ENCODE data around the gene BEST2.

BEST2 gene

GRCh38 chr19:12801466-12802266 is 50.1 kb downstream of the BEST2 start, which contains the start of the genes PRDX2 and THSD8:
Gene PRDX2 (minus strand): TSS chr19:12801800. CDS start chr19:12801261, 539 bp downstream.
Gene THSD8 (plus strand): TSS chr19:12802069. CDS start chr19:12802072, 3 bp downstream.
- H3K9ac ChIP-seq (ENCODE audit: low read length), result peak within 1 kb of the TSS; percentile 88
- H3K14ac ChIP-seq (ENCODE audit: low read length in 2 of 2), result peak within 1 kb of the TSS in 1 of 2 experiments; percentile 88
- H3K27me3 ChIP-seq (ENCODE audit: control insufficient read depth in 1 of 2, insufficient read depth in 1 of 2, low read length in 2 of 2), result no peaks in the 10 kb centered on the region
- no peak within 1 kb of the TSS for H2BK12ac ChIP-seq (ENCODE audit: low read length in 2 of 2)
- peak; percentile 71 for DNase-seq
- peak within 1 kb of the TSS; percentile 33 for H4K8ac ChIP-seq (ENCODE audit: low read length)
- peak within 1 kb of the TSS; percentile 80 to 89 for H3K4me3 ChIP-seq (ENCODE audit: insufficient read depth in 1 of 2, low read depth in 1 of 2, low read length in 2 of 2)
- H2BK15ac ChIP-seq (ENCODE audit: low read depth, poor library complexity, severe bottlenecking), result peak within 1 kb of the TSS; percentile 13
- H3K9me3 ChIP-seq (ENCODE audit: control insufficient read depth, low read length), result no peaks in the 10 kb centered on the region
- H3K4me1 ChIP-seq (ENCODE audit: control insufficient read depth, insufficient read depth, low read depth, low read length), result peaks cover 27% of the 10 kb centered on the region
- peak within 1 kb of the TSS; percentile 35 for H4K91ac ChIP-seq (ENCODE audit: low read length)
- H3K23ac ChIP-seq (ENCODE audit: low read length in 2 of 2), result peak within 1 kb of the TSS in 1 of 2 experiments; percentile 80
- H3K18ac ChIP-seq (ENCODE audit: low read depth in 1 of 2, low read length in 2 of 2), result peak within 1 kb of the TSS; percentile 9 to 73
- no peak within 1 kb of the TSS for H2AK5ac ChIP-seq (ENCODE audit: low read length, severe bottlenecking)
- WGBS, result under 1% methylated on average over 65 of the region's 78 CpGs
- H2BK120ac ChIP-seq (ENCODE audit: low read depth, low read length), result no peak within 1 kb of the TSS
- peak within 1 kb of the TSS; percentile 68 for H3K4me2 ChIP-seq (ENCODE audit: low read length, poor library complexity, severe bottlenecking)
- H2BK5ac ChIP-seq (ENCODE audit: low read depth, low read length, poor library complexity, severe bottlenecking), result no peak within 1 kb of the TSS
- peak within 1 kb of the TSS; percentile 73 for H2AFZ ChIP-seq (ENCODE audit: low read depth, low read length)
- peaks cover 14 to 23% of the 10 kb centered on the region in 2 experiments for H3K36me3 ChIP-seq (ENCODE audit: control insufficient read depth in 1 of 2, insufficient read depth in 2 of 2, low read depth in 1 of 2, low read length in 2 of 2)
- peaks cover 19% of the 10 kb centered on the region for H3K79me1 ChIP-seq (replicated peaks; ENCODE audit: low read length, poor library complexity, severe bottlenecking)
- H3K4ac ChIP-seq (ENCODE audit: low read depth in 1 of 2, low read length in 2 of 2), result peak within 1 kb of the TSS in 1 of 2 experiments; percentile 50
- no peak within 1 kb of the TSS for H3K27ac ChIP-seq (ENCODE audit: low read length, poor library complexity, severe bottlenecking)

DNA sequence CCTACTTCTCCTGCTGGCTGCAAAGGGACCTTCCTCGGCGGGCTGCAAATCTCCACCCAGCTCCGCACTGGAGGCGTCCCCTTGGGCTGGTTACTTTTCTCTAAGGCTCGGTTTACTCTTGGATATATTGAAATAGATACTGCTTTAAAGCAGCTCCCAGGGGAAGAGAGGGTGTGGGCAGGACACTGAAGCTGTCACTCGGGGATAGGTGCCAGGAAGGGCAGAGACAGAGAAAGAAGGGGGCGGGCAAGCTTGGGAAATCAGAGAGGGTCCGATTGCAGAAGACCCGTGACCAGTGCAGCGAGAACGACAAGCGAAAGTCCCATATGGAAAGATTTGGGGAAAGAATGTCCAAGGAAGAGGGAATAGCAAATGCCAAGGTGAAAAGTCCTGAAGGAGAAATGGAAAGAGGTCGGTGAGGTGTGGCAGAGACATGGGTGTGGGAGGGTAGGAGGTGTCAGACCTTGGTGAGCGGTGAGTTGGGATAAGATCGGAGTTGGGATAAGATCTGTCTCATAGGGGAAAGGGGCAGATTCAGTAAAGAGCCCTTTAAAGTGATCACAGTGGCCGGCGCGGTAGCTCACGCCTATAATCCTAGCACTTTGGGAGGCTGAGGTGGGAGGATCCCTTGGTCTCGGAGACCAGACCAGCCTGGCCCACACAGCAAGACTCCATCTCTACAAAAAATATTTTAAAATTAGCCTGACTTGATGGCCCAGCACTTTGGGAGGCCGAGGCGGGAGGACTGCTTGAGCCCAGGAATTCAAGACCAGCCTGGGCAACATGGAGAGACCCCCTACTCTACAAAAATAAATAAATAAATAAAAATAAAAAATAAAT is 50.9 kb downstream of the BEST2 start:
- peaks cover 26% of the 10 kb centered on the region for H3K79me1 ChIP-seq (replicated peaks; ENCODE audit: low read length, poor library complexity, severe bottlenecking)
- H3K4me2 ChIP-seq (ENCODE audit: low read length, poor library complexity, severe bottlenecking), result peak overlapping the region; percentile 68
- H3K9me3 ChIP-seq (ENCODE audit: control insufficient read depth, low read length), result no peaks in the 10 kb centered on the region
- no peak overlapping the region for H2BK120ac ChIP-seq (ENCODE audit: low read depth, low read length)
- no peak overlapping the region for H3K14ac ChIP-seq (ENCODE audit: low read length in 2 of 2)
- DNase-seq, result no peak
- peak overlapping the region; percentile 88 for H3K9ac ChIP-seq (ENCODE audit: low read length)
- no peaks in the 10 kb centered on the region for H3K27me3 ChIP-seq (ENCODE audit: control insufficient read depth in 1 of 2, insufficient read depth in 1 of 2, low read length in 2 of 2)
- peaks cover 14 to 16% of the 10 kb centered on the region in 2 experiments for H3K36me3 ChIP-seq (ENCODE audit: control insufficient read depth in 1 of 2, insufficient read depth in 2 of 2, low read depth in 1 of 2, low read length in 2 of 2)
- H4K8ac ChIP-seq (ENCODE audit: low read length), result peak overlapping the region; percentile 33
- peaks cover 32% of the 10 kb centered on the region for H3K4me1 ChIP-seq (ENCODE audit: control insufficient read depth, insufficient read depth, low read depth, low read length)
- peak overlapping the region; percentile 80 to 89 for H3K4me3 ChIP-seq (ENCODE audit: insufficient read depth in 1 of 2, low read depth in 1 of 2, low read length in 2 of 2)
- H2AFZ ChIP-seq (ENCODE audit: low read depth, low read length), result peak overlapping the region; percentile 73
- H3K4ac ChIP-seq (ENCODE audit: low read depth in 1 of 2, low read length in 2 of 2), result no peak overlapping the region
- no peak overlapping the region for H2BK12ac ChIP-seq (ENCODE audit: low read length in 2 of 2)
- no peak overlapping the region for H2AK5ac ChIP-seq (ENCODE audit: low read length, severe bottlenecking)
- no peak overlapping the region for H3K18ac ChIP-seq (ENCODE audit: low read depth in 1 of 2, low read length in 2 of 2)
- WGBS, result 52% methylated on average over 20 of the region's 22 CpGs
- H3K27ac ChIP-seq (ENCODE audit: low read length, poor library complexity, severe bottlenecking), result no peak overlapping the region
- H3K23ac ChIP-seq (ENCODE audit: low read length in 2 of 2), result no peak overlapping the region
- no peak overlapping the region for H4K91ac ChIP-seq (ENCODE audit: low read length)
- H2BK5ac ChIP-seq (ENCODE audit: low read depth, low read length, poor library complexity, severe bottlenecking), result no peak overlapping the region
- H2BK15ac ChIP-seq (ENCODE audit: low read depth, poor library complexity, severe bottlenecking), result no peak overlapping the region

GRCh38 chr19:12804051-12804450 is 52.5 kb downstream of the BEST2 start:
- no peaks in the 10 kb centered on the region for H3K9me3 ChIP-seq (ENCODE audit: control insufficient read depth, low read length)
- H4K8ac ChIP-seq (ENCODE audit: low read length), result no peak overlapping the region
- no peak overlapping the region for H3K18ac ChIP-seq (ENCODE audit: low read depth in 1 of 2, low read length in 2 of 2)
- H3K23ac ChIP-seq (ENCODE audit: low read length in 2 of 2), result no peak overlapping the region
- no peak overlapping the region for H2AFZ ChIP-seq (ENCODE audit: low read depth, low read length)
- peaks cover 10 to 14% of the 10 kb centered on the region in 2 experiments for H3K36me3 ChIP-seq (ENCODE audit: control insufficient read depth in 1 of 2, insufficient read depth in 2 of 2, low read depth in 1 of 2, low read length in 2 of 2)
- H3K4me3 ChIP-seq (ENCODE audit: insufficient read depth in 1 of 2, low read depth in 1 of 2, low read length in 2 of 2), result no peak overlapping the region
- H2BK12ac ChIP-seq (ENCODE audit: low read length in 2 of 2), result no peak overlapping the region
- H3K4me2 ChIP-seq (ENCODE audit: low read length, poor library complexity, severe bottlenecking), result no peak overlapping the region
- no peak overlapping the region for H2BK15ac ChIP-seq (ENCODE audit: low read depth, poor library complexity, severe bottlenecking)
- no peak overlapping the region for H2BK120ac ChIP-seq (ENCODE audit: low read depth, low read length)
- no peak overlapping the region for H3K9ac ChIP-seq (ENCODE audit: low read length)
- WGBS, result 93% methylated on average over 26 of the region's 26 CpGs
- H4K91ac ChIP-seq (ENCODE audit: low read length), result no peak overlapping the region
- no peak overlapping the region for H3K27ac ChIP-seq (ENCODE audit: low read length, poor library complexity, severe bottlenecking)
- no peak overlapping the region for H2BK5ac ChIP-seq (ENCODE audit: low read depth, low read length, poor library complexity, severe bottlenecking)
- peaks cover 26% of the 10 kb centered on the region for H3K79me1 ChIP-seq (replicated peaks; ENCODE audit: low read length, poor library complexity, severe bottlenecking)
- no peak overlapping the region for H3K14ac ChIP-seq (ENCODE audit: low read length in 2 of 2)
- no peak overlapping the region for H3K4ac ChIP-seq (ENCODE audit: low read depth in 1 of 2, low read length in 2 of 2)
- peaks cover 32% of the 10 kb centered on the region for H3K4me1 ChIP-seq (ENCODE audit: control insufficient read depth, insufficient read depth, low read depth, low read length)
- no peak overlapping the region for H2AK5ac ChIP-seq (ENCODE audit: low read length, severe bottlenecking)
- DNase-seq, result no peak
- no peaks in the 10 kb centered on the region for H3K27me3 ChIP-seq (ENCODE audit: control insufficient read depth in 1 of 2, insufficient read depth in 1 of 2, low read length in 2 of 2)

Measured in mesenchymal stem cell (in vitro differentiated cells and primary cell).